Stimulated activated naive CD4-positive, alpha-beta T cell (primary cell): ENCODE results near the gene CFAP97.
"Not testable (repeated sequence)": the region's sequence is repeated elsewhere in the genome, so short reads cannot be mapped to it uniquely, and the experiment has no call there.

Experiments
- DNase-seq, 6 experiments: peaks; one replicate each; lab custom pipeline; 2025; lab: John Stamatoyannopoulos, UW

Gene CFAP97

GRCh38 chr4:185201977-185202962 lies 1.5 kb downstream of the CFAP97 start:
- DNase-seq: peak in 5 of 6 experiments; percentile 4 to 56 (median 45)

- not testable (repeated sequence) for DNase-seq
Observed at GRCh38 chr4:185198189-185198588, 5.6 kb downstream of the CFAP97 start.

DNA sequence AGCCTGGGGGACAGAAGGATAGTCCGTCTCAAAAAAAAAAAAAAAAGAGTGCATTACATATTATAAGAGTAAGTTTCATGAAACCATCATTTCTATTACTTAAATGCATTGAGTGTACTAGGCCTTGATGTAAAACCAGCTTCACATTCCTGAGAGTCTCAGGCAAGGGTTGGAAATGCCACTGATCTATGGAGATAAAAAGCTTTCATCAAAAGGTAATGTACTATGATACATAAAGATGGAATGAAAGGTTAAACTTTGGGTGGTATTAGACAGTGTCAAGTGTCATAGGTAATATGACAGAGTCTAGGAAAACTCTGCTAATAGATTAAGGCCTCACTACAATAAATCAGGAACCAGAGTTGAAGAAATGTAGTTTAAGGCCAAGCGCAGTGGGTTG lies 7.4 kb downstream of the CFAP97 start:
- no peak for DNase-seq

GRCh38 chr4:185194924-185195888 lies 8.6 kb downstream of the CFAP97 start:
- DNase-seq: no peak

- no peak for DNase-seq
Observed at GRCh38 chr4:185192059-185192458, 11.7 kb downstream of the CFAP97 start.

- no peak for DNase-seq
Observed at GRCh38 chr4:185190306-185190856, 13.4 kb downstream of the CFAP97 start.

- no peak for DNase-seq
Observed at GRCh38 chr4:185189606-185190305, 14.0 kb downstream of the CFAP97 start.

DNA sequence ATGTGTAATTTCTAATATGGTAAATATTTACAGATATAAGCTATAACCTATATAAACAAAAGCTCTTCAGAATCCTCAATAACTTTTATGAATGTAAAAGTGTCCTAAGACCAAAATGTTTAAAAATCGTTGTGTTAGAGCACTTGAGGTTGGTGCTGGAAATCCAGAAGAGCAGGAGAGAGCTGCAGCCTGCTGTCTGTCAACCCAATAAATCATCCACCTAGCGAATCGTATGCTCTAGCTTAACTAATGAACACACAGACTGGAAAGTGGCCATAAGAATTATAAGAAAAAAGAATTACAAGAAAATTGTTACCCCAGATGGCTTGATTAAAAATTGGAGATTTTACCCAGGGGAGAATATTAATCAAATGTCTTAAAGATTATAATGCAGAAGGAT lies 17.0 kb downstream of the CFAP97 start:
- no peak for DNase-seq

GRCh38 chr4:185183622-185184281 lies 20.0 kb downstream of the CFAP97 start:
- DNase-seq: peak; percentile 27 to 78 (median 62)

DNA sequence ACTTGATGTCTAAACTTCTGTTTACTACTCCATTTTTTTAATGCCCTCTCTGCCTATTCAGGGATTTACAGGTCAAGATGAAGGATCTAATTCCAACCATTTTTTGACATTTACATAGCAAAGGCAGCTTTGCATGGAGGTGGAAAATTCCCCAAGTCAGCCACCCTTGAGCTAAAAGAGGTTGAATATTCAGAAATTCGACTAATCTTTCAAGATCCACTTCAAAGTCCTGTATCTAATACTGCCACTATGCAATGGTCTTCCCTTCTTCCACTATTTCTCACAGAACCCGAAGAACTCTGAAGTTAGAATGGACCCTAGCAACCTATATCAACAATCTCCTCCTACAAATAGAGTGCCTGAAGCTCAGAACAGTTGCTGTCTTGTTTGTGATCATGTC lies 21.6 kb downstream of the CFAP97 start:
- no peak for DNase-seq

DNA sequence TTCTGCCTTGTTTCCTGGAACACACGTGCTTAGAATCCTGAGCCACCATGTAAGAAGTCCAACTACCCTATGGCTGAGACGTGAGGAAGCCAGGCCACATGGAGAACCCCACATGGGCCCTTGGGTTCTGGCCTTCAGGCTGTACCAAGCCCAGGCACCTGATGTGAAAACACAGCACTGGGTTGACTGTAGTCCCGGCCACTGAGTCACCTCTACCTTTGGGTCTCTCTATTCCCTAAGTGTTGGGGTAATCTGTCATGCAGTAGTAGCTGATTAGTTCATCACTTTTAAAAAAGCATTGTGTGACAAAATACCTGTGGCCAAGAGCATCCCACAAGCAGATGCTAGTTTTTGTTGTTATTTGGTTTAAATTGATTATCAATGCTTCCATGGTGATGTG lies 24.3 kb downstream of the CFAP97 start:
- no peak for DNase-seq

- no peak for DNase-seq
Observed at GRCh38 chr4:185171373-185172071, 32.3 kb downstream of the CFAP97 start.

DNA sequence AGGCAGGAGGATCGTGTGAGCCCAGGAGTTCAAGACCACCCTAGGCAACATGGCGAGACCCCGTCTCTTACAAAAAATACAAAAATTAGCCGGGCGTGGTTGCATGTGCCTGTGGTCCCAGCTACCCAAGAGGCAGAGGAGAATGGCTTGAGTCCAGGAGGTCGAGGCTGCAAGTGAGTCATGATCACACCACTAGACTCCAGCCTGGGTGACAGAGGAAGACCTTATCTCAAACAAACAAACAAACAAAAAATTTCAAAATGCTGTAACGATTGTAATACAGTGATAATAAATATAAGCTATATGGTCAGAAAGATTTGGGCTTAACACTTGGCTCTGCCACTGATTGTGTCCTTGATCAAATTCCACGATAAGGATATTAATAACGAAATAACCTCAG lies 36.6 kb downstream of the CFAP97 start:
- DNase-seq: no peak

- peak in 3 of 6 experiments; percentile 56 to 77 (median 74) for DNase-seq
Observed at GRCh38 chr4:185165605-185166063, 38.2 kb downstream of the CFAP97 start.

DNA sequence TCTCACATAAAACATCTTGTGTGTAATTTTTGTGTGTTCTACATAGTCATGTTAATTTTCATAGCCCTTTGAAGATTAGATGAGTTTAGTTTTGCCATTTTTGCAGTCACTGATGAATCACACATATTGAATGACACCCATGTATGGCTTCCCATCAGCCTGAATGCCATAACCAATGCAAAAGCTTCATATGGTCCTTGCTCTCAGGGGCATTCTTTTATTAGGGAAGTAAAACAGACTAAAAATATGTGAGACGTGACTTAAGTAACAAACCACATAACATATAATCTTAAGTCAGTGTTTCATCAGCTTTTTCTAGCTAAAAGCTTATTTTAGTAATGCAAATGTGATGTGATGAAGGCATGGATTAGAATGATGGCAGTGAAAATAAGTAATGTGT lies 52.5 kb downstream of the CFAP97 start:
- DNase-seq: no peak

GRCh38 chr4:185149392-185149791 lies 54.4 kb downstream of the CFAP97 start:
- DNase-seq: no peak

- DNase-seq: no peak
Observed at GRCh38 chr4:185145572-185145971, 58.2 kb downstream of the CFAP97 start.

DNA sequence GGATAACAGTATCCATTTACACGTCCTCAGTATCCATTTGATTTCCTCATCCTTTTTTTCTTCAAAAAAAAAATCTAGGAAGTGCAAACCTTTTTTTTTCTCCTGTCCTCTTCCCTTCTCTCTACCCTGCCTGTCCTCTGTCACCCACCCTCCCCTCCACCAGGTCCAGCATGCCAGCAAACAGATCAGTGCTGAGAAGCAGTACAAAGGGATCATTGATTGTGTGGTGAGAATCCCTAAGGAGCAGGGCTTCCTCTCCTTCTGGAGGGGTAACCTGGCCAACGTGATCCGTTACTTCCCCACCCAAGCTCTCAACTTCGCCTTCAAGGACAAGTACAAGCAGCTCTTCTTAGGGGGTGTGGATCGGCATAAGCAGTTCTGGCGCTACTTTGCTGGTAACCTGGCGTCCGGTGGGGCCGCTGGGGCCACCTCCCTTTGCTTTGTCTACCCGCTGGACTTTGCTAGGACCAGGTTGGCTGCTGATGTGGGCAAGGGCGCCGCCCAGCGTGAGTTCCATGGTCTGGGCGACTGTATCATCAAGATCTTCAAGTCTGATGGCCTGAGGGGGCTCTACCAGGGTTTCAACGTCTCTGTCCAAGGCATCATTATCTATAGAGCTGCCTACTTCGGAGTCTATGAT lies 59.1 kb downstream of the CFAP97 start:
- no peak for DNase-seq

DNA sequence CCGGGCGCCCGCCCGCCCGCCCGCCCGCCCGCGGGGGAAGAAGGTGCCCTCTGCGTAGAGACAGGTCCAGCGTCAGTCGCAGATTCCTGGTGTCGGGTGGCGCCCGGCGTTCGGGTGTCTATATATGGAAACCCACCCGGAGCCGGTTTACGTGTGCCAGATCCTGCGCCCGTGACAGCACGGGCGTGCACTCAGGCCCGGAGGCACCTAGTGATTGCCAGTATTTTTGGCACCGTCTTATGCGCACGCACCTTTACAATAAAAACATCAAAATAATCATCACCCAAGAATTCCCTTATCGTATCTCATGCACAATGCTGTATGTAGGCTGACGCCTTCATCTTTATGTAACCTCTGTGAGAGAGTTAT lies 60.2 kb downstream of the CFAP97 start:
- peak in 3 of 6 experiments; percentile 4 to 43 (median 41) for DNase-seq
